ENCODE data around the gene CD96. TPM values are rescaled to one million over a fixed set of nuclear protein-coding genes. Genes with fewer than 3 reads are reported as not detected.
"Not testable (repeated sequence)": the region's sequence is repeated elsewhere in the genome, so short reads cannot be mapped to it uniquely, and the experiment has no call there.

The CD96 gene
- total RNA-seq, 2 experiments from 2014 or later, result 37.9 to 39.0 TPM

GRCh38 chr3:111672461-111672860 lies 130.5 kb downstream of the CD96 start:
- not testable (repeated sequence) for DNase-seq, H3K9me3 Mint-ChIP-seq, H3K36me3 Mint-ChIP-seq, H3K4me3 Mint-ChIP-seq, H3K27ac Mint-ChIP-seq, H3K27me3 Mint-ChIP-seq
- ChIA-PET POLR2A (interaction anchor here (1.0 to 1.7 kb wide), 2 partner anchors 21 to 295 kb away, joined by 3 read pairs; no protein-coding TSS in a partner anchor), CTCF (interaction anchor here (0.9 to 6.9 kb wide), 9 partner anchors 9 to 371 kb away, joined by 3 to 105 read pairs (median 5); no protein-coding TSS in a partner anchor)
- intact Hi-C loops (cut with micrococcal nuclease), result loop anchor here (1.0 kb wide), 1 partner anchor 23 kb away; no protein-coding TSS in a partner anchor
- peaks cover 75% of the 10 kb centered on the region for H3K4me1 Mint-ChIP-seq (ENCODE audit: low read depth)

GRCh38 chr3:111675846-111676210 lies 133.8 kb downstream of the CD96 start:
- peaks cover 6% of the 10 kb centered on the region for H3K36me3 Mint-ChIP-seq
- H3K4me1 Mint-ChIP-seq (ENCODE audit: low read depth), result peaks cover 68% of the 10 kb centered on the region
- peak overlapping the region; percentile 94 for H3K4me3 Mint-ChIP-seq
- ChIA-PET CTCF (no interaction called here), POLR2A (interaction anchor here (1.4 kb wide), 1 partner anchor 21 kb away, joined by 3 read pairs; no protein-coding TSS in a partner anchor)
- no peaks in the 10 kb centered on the region for H3K9me3 Mint-ChIP-seq
- DNase-seq, result no peak
- intact Hi-C loops (cut with micrococcal nuclease), result loop anchor here (2.0 kb wide), 1 partner anchor 85 kb away; no protein-coding TSS in a partner anchor
- no peaks in the 10 kb centered on the region for H3K27me3 Mint-ChIP-seq
- peak overlapping the region; percentile 97 for H3K27ac Mint-ChIP-seq

- ChIA-PET POLR2A (interaction anchor here (1.0 to 1.4 kb wide), 2 partner anchors 17 to 20 kb away, joined by 3 to 4 read pairs; no protein-coding TSS in a partner anchor), CTCF (interaction anchor here (0.7 to 1.3 kb wide), 5 partner anchors 8 to 313 kb away, joined by 3 to 10 read pairs (median 3); no protein-coding TSS in a partner anchor)
- peak; percentile 53 for DNase-seq
- Mint-ChIP-seq H3K4me1 (ENCODE audit: low read depth) (peaks cover 64% of the 10 kb centered on the region), H3K27ac (peak overlapping the region; percentile 59), H3K9me3 (no peaks in the 10 kb centered on the region), H3K36me3 (peaks cover 6% of the 10 kb centered on the region), H3K4me3 (peak overlapping the region; percentile 94), H3K27me3 (no peaks in the 10 kb centered on the region)
- intact Hi-C loops (cut with micrococcal nuclease), result loop anchor here (2.0 kb wide), 1 partner anchor 84 kb away; no protein-coding TSS in a partner anchor
Observed at GRCh38 chr3:111676211-111677006, 134.4 kb downstream of the CD96 start.

- Mint-ChIP-seq H3K27ac (peak overlapping the region; percentile 59), H3K4me1 (ENCODE audit: low read depth) (peaks cover 66% of the 10 kb centered on the region), H3K4me3 (peak overlapping the region; percentile 94), H3K9me3 (no peaks in the 10 kb centered on the region), H3K36me3 (peaks cover 6% of the 10 kb centered on the region), H3K27me3 (no peaks in the 10 kb centered on the region)
- intact Hi-C loops (cut with micrococcal nuclease), result loop anchor here (2.0 kb wide), 1 partner anchor 84 kb away; no protein-coding TSS in a partner anchor
- no peak for DNase-seq
- ChIA-PET POLR2A (interaction anchor here (1.0 kb wide), 1 partner anchor 17 kb away, joined by 4 read pairs; no protein-coding TSS in a partner anchor), CTCF (interaction anchor here (0.7 to 1.3 kb wide), 6 partner anchors 8 to 337 kb away, joined by 3 to 10 read pairs (median 4); no protein-coding TSS in a partner anchor)
Observed at GRCh38 chr3:111677007-111677392, 135.0 kb downstream of the CD96 start.

GRCh38 chr3:111681661-111682426 lies 139.8 kb downstream of the CD96 start:
- H3K36me3 Mint-ChIP-seq, result peaks cover under 1% of the 10 kb centered on the region
- H3K27ac Mint-ChIP-seq, result no peak overlapping the region
- ChIA-PET CTCF (interaction anchor here (0.5 to 1.7 kb wide), 4 partner anchors 9 to 377 kb away, joined by 3 to 11 read pairs (median 4); no protein-coding TSS in a partner anchor), POLR2A (no interaction called here)
- no peaks in the 10 kb centered on the region for H3K9me3 Mint-ChIP-seq
- intact Hi-C loops (cut with micrococcal nuclease), result no loop called here
- no peaks in the 10 kb centered on the region for H3K27me3 Mint-ChIP-seq
- H3K4me3 Mint-ChIP-seq, result no peak overlapping the region
- no peak for DNase-seq
- peaks cover 48% of the 10 kb centered on the region for H3K4me1 Mint-ChIP-seq (ENCODE audit: low read depth)

- H3K27me3 Mint-ChIP-seq, result no peaks in the 10 kb centered on the region
- H3K27ac Mint-ChIP-seq, result no peak overlapping the region
- H3K9me3 Mint-ChIP-seq, result no peaks in the 10 kb centered on the region
- peaks cover 42% of the 10 kb centered on the region for H3K4me1 Mint-ChIP-seq (ENCODE audit: low read depth)
- DNase-seq, result no peak
- CTCF ChIA-PET, result interaction anchor here (1.1 to 2.4 kb wide), 3 partner anchors 15 to 305 kb away, joined by 3 to 12 read pairs (median 3); no protein-coding TSS in a partner anchor
- POLR2A ChIA-PET, result interaction anchor here (2.0 kb wide), 1 partner anchor 294 kb away, joined by 5 read pairs; the partner anchor contains the start of gene ABHD10
- intact Hi-C loops (cut with micrococcal nuclease), result no loop called here
- H3K4me3 Mint-ChIP-seq, result no peak overlapping the region
- no peaks in the 10 kb centered on the region for H3K36me3 Mint-ChIP-seq
Observed at GRCh38 chr3:111684640-111685039, 142.6 kb downstream of the CD96 start.

- H3K4me3 Mint-ChIP-seq, result no peak overlapping the region
- H3K36me3 Mint-ChIP-seq, result no peaks in the 10 kb centered on the region
- intact Hi-C loops (cut with micrococcal nuclease), result no loop called here
- H3K4me1 Mint-ChIP-seq (ENCODE audit: low read depth), result peaks cover 36% of the 10 kb centered on the region
- ChIA-PET CTCF (interaction anchor here (1.0 to 2.4 kb wide), 4 partner anchors 17 to 29 kb away, joined by 3 to 12 read pairs (median 6); no protein-coding TSS in a partner anchor), POLR2A (no interaction called here)
- DNase-seq, result no peak
- H3K27ac Mint-ChIP-seq, result no peak overlapping the region
- H3K27me3 Mint-ChIP-seq, result no peaks in the 10 kb centered on the region
- H3K9me3 Mint-ChIP-seq, result no peaks in the 10 kb centered on the region
Observed at GRCh38 chr3:111688190-111688800, 146.3 kb downstream of the CD96 start.

- Mint-ChIP-seq H3K36me3 (no peaks in the 10 kb centered on the region), H3K4me1 (ENCODE audit: low read depth) (peaks cover 35% of the 10 kb centered on the region), H3K4me3 (no peak overlapping the region), H3K27ac (no peak overlapping the region), H3K9me3 (no peaks in the 10 kb centered on the region), H3K27me3 (no peaks in the 10 kb centered on the region)
- intact Hi-C loops (cut with micrococcal nuclease), result loop anchor here (5.0 kb wide), 1 partner anchor 113 kb away; no protein-coding TSS in a partner anchor
- DNase-seq, result peak; percentile 20
- POLR2A ChIA-PET, result no interaction called here
- CTCF ChIA-PET, result interaction anchor here (1.3 to 3.1 kb wide), 5 partner anchors 10 to 145 kb away, joined by 5 to 12 read pairs (median 6); no protein-coding TSS in a partner anchor
Observed at GRCh38 chr3:111690242-111690641, 148.2 kb downstream of the CD96 start.

GRCh38 chr3:111691293-111691909 lies 149.4 kb downstream of the CD96 start:
- H3K27me3 Mint-ChIP-seq, result no peaks in the 10 kb centered on the region
- intact Hi-C loops (cut with micrococcal nuclease), result loop anchor here (1.0 to 5.0 kb wide), 2 partner anchors 22 to 114 kb away; no protein-coding TSS in a partner anchor

GRCh38 chr3:111692593-111693552 lies 150.9 kb downstream of the CD96 start:
- ChIA-PET CTCF (interaction anchor here (0.8 to 3.1 kb wide), 8 partner anchors 9 to 296 kb away, joined by 3 to 11 read pairs (median 4); no protein-coding TSS in a partner anchor), POLR2A (interaction anchor here (1.0 to 1.2 kb wide), 2 partner anchors 16 to 21 kb away, joined by 3 to 4 read pairs; no protein-coding TSS in a partner anchor)
- Mint-ChIP-seq H3K27me3 (no peaks in the 10 kb centered on the region), H3K4me1 (ENCODE audit: low read depth) (peaks cover 37% of the 10 kb centered on the region), H3K4me3 (no peak overlapping the region), H3K36me3 (no peaks in the 10 kb centered on the region), H3K27ac (no peak overlapping the region), H3K9me3 (no peaks in the 10 kb centered on the region)
- no peak for DNase-seq
- intact Hi-C loops (cut with micrococcal nuclease), result loop anchor here (5.0 kb wide), 1 partner anchor 116 kb away; no protein-coding TSS in a partner anchor

More at GRCh38 chr3:111691293-111691909, 149.4 kb downstream of the CD96 start:
- ChIA-PET POLR2A (interaction anchor here (1.0 kb wide), 1 partner anchor 76 kb away, joined by 3 read pairs; no protein-coding TSS in a partner anchor), CTCF (interaction anchor here (0.6 to 3.1 kb wide), 15 partner anchors 8 to 198 kb away, joined by 3 to 12 read pairs (median 5); no protein-coding TSS in a partner anchor)
- Mint-ChIP-seq H3K4me1 (ENCODE audit: low read depth) (peaks cover 38% of the 10 kb centered on the region), H3K4me3 (no peak overlapping the region), H3K9me3 (no peaks in the 10 kb centered on the region), H3K36me3 (no peaks in the 10 kb centered on the region), H3K27ac (no peak overlapping the region)
- no peak for DNase-seq
